Measurements from ENCODE around the gene RAD51B.

RAD51B gene

GRCh38 chr14:68594737-68595380 is 775.3 kb downstream of the RAD51B start:
- DNase-seq (ENCODE audit: low spot score) = no peak

DNA sequence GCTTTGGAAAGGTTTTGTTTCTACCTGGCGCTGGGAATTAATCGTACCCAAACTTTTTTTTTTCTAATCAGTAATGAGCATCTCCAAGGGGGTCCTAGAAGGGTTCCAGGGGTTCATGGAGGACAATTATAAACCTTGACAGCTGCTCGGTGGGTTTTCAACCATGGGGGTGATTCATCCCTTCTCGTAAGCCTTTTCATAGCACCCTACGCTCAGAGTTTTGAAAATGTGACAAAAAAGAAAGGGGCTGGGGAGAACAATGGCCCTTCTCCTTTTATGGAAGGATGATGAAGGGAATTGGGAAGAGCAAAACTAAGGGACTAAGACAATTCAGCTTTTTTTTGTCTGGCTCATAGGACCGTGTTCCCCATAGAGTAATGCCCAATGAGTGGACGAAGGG is 776.6 kb downstream of the RAD51B start:
- no peak for DNase-seq (ENCODE audit: low spot score)

DNA sequence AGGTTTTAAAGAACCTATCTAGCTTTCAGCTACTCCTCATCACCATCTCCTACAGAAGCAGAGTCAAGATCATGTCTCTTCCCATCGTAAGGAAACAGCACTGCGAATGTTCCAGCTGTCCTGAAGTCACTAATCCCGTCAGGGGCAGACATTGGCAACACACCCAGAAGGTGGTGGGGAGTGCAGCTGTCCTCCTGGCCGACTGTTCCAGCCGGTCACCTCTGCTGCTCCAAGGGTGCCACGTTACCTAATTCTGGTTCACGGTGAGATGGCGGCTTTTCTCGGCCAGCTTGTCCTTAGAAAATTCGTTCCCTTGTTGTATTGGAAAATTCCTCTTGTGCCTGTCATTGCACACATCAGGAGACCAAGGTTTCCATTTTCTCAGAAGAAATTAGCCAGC is 777.1 kb downstream of the RAD51B start:
- DNase-seq (ENCODE audit: low spot score) = no peak

- no peak for DNase-seq (ENCODE audit: low spot score)
Observed at GRCh38 chr14:68598089-68598488, 778.5 kb downstream of the RAD51B start.

DNA sequence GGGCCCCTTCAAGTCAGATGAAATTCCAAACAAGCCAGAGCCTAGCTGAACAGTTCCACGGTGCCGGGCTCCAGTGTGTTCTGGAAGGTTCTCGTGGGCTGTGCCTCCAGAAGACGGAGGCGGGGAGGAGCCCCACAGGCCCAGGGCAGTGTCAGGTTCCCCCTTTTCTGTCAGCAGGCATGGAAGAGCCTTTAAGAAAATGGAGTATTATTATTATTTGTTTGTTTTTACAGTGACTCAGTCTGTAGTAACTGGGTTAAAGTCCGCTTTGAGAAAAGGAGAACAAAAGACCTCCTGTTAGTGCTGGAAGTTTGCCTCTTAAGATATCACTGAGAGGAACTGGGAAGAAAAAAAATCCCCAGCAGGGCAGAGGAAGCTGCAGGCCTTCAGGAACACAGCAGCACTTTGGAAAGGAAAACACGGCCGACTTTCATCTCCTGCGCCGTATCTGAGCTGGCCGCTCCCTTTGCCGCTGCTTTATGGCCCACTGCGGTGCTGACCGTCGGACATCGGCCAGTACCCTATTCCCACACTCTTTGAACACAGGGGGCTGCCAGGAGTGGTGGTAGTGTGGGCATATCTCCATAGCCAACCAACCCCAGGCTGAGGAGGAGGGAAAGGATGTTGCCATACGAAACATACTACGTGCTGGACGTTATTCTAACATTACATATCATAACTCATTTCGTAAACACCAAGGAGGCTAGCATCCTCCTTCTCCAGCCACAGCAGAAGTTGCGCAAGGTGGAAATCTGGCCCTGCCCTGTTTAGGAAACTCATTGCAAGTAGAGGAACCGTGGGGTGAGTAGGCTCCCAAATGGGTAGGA is 779.3 kb downstream of the RAD51B start:
- peak; percentile 76 for DNase-seq (ENCODE audit: low spot score)

DNA sequence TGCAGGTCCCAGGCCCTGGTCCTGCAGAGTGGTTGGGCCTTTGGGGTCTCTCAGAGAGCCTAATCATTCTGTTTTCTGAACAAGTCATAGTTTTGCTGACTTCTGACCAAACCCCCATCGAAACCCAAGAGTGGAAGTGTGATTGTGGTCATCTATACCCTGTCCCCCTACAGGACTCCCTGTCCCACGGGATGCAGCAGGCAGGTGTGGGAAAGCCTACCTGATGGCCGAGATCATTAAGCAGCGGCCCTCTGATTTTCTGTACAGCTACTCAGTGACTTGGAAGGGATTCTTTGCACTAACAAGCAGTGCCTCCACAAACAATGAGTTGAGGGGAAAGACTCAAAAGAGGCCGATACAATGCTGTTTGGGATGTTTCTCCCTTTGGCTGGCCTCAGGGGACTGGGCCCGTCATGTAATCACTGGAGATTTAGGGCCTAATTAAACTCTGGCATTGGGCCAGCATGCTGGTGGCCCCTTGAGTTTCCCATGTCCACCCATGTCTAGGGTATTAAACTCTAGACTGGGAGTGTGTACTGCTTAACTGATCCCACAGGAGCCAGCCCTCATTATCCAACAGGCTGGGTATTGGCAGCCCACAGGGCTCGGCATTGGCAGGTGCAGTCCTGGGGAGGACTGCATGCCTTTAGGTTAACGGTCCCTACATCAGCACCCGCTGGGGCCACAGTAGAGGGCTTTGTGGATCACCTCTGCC is 780.5 kb downstream of the RAD51B start:
- DNase-seq (ENCODE audit: low spot score) = no peak

DNA sequence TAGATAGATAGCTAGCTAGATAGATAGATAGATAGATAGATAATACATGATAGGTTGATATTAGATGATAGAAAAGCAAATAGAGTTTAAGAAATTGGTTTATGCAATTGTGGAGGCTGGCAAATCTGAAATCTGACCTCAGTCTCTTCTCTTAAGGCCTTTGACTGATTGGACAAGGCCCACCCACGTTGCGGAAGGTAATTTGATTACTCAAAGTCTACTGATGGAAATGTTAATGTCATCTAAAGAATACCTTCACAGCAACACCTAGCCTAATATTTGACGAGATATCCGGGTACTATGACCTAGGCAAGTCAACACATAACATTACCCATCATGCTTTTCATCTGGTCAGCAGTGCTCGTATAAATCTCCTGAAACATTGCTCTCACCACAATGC is 782.9 kb downstream of the RAD51B start:
- no peak for DNase-seq (ENCODE audit: low spot score)

GRCh38 chr14:68603533-68604360 is 784.2 kb downstream of the RAD51B start:
- no peak for DNase-seq (ENCODE audit: low spot score)

DNA sequence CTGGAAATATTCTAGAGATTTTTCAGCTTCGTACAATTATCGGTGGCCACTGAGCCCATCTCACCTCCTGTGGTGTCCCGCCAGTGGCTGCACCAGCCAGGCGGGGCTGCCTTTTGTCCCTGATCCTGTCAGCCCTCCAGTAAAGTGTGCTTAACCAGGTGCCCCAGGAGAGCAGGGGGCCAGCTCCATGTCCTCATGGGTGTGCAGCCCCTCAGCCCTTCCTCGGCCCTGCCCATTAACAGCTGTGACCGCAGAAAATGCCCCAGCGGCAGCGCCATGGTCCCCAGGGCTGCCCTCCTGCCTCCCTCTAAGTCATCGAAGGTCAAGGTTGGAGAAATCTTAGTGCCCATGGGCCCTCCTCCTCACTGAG is 784.8 kb downstream of the RAD51B start:
- DNase-seq (ENCODE audit: low spot score) = no peak

DNA sequence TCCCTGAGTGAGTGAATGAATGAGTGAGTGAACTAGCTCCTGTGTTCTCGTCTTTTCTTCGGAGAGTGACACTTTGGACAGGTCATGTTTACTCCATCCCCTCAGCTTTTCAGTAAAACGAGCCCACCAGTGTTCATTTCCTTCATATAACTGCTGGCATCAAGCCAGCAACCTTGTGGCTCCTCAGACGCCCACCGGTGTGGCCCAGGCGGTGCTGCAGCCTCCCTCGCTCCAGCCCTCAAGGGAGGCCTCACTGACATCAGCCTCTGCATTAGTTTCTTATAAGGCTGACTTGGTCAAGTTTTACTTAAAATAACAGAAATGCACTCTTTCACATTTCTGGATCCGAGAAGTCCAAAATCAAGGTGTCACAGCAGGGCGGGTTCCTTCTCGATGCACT is 785.2 kb downstream of the RAD51B start:
- DNase-seq (ENCODE audit: low spot score) = no peak

DNA sequence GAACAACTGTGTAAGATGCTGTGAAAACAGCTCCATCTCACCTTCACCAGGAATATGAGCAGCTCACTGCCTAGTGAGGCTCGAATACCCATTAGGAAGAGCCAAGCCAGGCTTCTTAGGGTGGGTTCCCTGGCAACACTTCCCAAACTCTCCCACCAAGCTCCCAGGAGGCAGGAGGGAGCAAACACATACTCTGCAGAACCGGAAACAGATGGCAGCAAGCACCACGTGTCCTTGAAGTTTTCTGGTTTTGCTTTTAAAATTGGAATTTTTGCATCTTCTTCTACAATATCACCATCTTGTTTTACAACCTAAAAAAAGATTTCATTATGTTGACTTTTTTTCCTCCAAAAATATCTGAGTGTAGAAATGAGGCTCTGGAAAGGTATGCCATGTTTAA is 786.6 kb downstream of the RAD51B start:
- DNase-seq (ENCODE audit: low spot score) = no peak

- no peak for DNase-seq (ENCODE audit: low spot score)
Observed at GRCh38 chr14:68606644-68607043, 787.1 kb downstream of the RAD51B start.

GRCh38 chr14:68607081-68607866 is 787.7 kb downstream of the RAD51B start:
- DNase-seq (ENCODE audit: low spot score) = peak; percentile 34

- DNase-seq (ENCODE audit: low spot score) = no peak
Observed at GRCh38 chr14:68607867-68608573, 788.4 kb downstream of the RAD51B start.

GRCh38 chr14:68608574-68608962 is 789.0 kb downstream of the RAD51B start:
- no peak for DNase-seq (ENCODE audit: low spot score)

- DNase-seq (ENCODE audit: low spot score) = no peak
Observed at GRCh38 chr14:68609012-68609411, 789.4 kb downstream of the RAD51B start.

DNA sequence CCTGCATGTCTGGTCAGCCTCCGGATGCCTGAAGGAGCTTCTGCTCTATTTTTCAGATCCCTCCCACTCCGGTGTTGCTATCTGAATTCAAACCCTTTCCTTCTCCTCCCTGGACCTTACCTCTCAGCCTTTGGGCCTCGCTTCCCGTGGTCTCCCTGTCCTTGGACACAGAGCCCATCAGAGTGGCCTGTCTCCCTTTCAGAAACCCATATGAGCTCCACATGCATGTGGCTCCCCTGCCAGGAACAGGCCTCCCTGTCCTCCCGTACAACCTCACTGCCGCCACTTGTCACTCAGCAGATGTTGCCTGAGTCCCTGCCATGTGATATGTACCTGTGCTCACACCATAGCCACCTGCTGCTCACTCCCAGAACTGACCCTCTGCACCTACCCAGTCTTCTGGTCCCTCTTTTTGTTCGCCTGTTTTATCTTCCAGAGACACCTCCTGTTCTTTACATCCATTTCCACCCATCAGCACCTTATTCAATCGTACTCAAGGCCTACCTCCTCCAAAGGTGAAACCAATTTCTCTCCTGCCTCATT is 790.7 kb downstream of the RAD51B start:
- DNase-seq (ENCODE audit: low spot score) = no peak

DNA sequence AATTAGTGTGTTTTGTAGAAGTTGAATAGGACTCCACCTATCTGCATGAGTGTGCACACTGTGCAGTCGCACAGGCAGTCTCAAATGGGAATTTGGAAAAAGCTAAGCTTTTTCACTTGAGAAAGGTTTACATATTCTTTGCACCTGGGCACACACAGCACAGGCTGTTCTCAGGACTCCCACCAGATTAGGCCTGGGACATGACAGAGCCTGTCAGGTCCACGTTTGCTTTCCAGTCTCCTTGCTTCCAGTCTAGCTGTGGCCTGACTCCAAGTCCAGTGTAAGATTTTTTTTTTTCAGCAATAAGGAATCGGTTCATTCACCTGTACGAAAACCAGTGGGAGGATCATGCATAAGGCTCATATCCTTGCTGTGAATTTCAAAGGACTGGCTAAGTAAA is 792.0 kb downstream of the RAD51B start:
- no peak for DNase-seq (ENCODE audit: low spot score)

- peak; percentile 57 for DNase-seq (ENCODE audit: low spot score)
Observed at GRCh38 chr14:68612049-68612448, 792.5 kb downstream of the RAD51B start.

GRCh38 chr14:68616221-68616902 is 796.8 kb downstream of the RAD51B start:
- no peak for DNase-seq (ENCODE audit: low spot score)

Data from hepatic stellate cell (primary cell).